ENCODE measurements around the gene STAT5B.

DNA sequence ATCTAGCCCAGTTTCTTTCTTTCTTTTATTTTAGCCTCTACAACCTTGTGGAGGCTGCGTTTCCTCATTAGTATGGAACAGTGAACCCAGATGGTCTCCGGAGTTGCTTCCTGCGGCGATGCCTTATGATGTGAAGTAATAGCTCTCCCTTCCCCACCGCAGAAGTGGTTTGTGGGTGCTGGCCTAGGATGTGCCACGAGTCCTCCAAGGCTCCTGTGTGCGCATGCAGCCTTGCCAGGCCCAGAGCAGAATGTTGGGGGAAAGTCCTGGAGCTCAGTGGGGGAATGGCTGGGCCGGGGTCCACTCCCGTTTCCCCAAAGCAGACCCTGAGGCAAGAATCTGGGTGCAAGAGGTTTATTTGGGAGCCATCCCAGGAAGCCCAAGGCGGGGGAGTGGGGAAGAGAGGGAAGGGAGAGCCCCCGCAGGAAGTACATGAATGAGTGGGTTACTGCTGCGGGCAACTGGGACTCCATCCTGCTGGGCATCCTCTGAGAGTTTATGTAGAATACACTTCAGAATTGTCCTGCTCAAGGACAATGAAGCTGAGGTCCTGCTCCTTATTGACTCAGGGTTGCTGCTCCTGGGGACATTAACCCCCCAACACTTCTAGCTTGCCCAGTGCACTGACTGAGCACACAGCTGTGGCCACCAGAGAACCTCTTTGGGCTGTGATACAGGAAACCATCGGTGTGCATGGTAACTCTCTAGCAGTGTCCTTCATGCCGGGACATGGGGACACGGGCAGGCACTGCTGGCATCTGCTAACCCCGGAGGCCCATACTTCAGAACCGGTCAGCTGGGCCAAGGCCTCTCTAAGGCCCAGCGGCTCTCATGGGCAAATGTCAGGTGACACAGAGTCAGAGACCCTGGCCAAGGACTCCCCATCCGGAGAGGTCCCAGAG lies 87.2 kb downstream of the STAT5B start:
- no peak for TF ChIP-seq POLR2AphosphoS5 (IDR thresholded peaks at IDR 0.05; ENCODE audit: low read depth, low read length)
- TF ChIP-seq, protein P1, sequence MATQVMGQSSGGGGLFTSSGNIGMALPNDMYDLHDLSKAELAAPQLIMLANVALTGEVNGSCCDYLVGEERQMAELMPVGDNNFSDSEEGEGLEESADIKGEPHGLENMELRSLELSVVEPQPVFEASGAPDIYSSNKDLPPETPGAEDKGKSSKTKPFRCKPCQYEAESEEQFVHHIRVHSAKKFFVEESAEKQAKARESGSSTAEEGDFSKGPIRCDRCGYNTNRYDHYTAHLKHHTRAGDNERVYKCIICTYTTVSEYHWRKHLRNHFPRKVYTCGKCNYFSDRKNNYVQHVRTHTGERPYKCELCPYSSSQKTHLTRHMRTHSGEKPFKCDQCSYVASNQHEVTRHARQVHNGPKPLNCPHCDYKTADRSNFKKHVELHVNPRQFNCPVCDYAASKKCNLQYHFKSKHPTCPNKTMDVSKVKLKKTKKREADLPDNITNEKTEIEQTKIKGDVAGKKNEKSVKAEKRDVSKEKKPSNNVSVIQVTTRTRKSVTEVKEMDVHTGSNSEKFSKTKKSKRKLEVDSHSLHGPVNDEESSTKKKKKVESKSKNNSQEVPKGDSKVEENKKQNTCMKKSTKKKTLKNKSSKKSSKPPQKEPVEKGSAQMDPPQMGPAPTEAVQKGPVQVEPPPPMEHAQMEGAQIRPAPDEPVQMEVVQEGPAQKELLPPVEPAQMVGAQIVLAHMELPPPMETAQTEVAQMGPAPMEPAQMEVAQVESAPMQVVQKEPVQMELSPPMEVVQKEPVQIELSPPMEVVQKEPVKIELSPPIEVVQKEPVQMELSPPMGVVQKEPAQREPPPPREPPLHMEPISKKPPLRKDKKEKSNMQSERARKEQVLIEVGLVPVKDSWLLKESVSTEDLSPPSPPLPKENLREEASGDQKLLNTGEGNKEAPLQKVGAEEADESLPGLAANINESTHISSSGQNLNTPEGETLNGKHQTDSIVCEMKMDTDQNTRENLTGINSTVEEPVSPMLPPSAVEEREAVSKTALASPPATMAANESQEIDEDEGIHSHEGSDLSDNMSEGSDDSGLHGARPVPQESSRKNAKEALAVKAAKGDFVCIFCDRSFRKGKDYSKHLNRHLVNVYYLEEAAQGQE (IDR thresholded peaks at IDR 0.05; ENCODE audit: insufficient read depth in 1 of 2, low read depth in 2 of 2, low read length in 2 of 2) = no peak
- TF ChIP-seq SIN3A (IDR thresholded peaks at IDR 0.05; ENCODE audit: borderline replicate concordance, insufficient read depth, low read length) = no peak
- no peak for TF ChIP-seq TAF1 (IDR thresholded peaks at IDR 0.05; ENCODE audit: borderline replicate concordance, insufficient read depth, low read length)
